HG03064 (cell line): Measurements from ENCODE around the gene NADK2.

ENCODE experiments used
- ATAC-seq: cut with Tn5 transposase; IDR thresholded peaks from one replicate; pipeline ENCODE4 v1.9.1; 2021; ENCODE audit warnings: low read depth; ENCODE audit not compliant: unreplicated experiment

NADK2 gene

DNA sequence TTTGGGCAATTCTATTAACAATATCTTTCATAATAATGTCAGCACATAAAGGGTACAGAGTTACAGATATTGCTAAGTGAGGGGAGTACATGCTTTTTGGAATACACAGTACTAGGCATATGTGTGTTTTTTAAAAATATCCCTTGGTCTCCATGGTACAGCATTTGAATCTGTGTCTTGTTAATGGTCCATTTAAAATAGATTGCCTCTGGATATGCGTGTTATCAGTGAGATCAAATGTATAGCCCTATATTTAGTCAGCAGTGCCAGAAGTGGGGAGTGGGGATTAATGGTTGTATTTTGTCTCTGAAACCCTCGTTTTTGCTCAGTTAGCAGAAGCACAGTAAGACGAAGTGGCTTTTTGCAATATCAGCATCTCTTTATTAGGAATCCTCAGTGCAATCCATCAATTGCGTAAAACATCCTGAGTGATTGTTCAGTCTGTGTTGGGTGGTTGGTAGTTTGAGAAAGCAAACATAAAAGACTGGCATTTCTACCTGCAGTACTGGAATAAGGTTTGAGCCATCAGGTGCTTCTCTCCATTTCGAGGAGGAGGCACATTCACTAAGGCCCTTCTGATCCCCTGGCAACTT is 70.8 kb downstream of the NADK2 start:
- ATAC-seq = no peak

DNA sequence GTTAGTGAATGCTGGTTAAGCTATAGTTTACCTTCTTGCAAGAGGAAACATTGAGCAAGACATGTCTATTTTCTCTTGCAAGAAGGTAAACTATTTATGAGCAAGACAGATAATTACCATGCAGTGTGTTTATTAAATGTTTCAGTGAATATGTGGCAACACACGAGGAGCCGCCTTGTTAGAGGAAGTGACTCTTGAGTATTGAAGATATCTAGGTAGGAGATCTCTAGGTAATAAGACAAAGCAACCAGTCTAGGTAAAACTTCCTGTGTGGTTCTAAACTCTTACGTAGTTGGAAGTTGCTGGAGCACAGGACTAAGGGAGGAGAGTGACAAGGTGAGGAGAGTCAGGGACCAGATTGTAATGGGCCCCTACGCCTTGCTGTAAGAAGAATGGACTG is 73.0 kb downstream of the NADK2 start:
- no peak for ATAC-seq

DNA sequence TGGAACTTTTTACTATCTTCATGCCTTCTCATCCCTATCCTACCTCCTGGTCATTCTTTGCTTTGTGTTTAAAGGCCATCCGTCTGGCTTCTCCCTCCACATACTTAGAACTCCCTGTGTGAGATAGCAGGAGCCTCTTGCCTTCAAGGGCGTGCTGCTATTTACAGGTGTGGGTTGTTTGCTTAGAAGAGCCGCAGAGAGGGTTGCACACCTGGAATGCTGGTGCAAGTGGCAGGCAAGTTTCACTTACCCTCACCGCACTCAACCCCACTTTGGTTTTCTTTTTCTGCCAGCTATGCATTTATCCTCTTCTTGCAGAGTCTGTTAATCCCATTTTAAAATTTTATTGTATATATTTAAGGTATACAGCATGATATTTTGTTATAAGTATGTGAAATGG is 77.3 kb downstream of the NADK2 start:
- no peak for ATAC-seq

DNA sequence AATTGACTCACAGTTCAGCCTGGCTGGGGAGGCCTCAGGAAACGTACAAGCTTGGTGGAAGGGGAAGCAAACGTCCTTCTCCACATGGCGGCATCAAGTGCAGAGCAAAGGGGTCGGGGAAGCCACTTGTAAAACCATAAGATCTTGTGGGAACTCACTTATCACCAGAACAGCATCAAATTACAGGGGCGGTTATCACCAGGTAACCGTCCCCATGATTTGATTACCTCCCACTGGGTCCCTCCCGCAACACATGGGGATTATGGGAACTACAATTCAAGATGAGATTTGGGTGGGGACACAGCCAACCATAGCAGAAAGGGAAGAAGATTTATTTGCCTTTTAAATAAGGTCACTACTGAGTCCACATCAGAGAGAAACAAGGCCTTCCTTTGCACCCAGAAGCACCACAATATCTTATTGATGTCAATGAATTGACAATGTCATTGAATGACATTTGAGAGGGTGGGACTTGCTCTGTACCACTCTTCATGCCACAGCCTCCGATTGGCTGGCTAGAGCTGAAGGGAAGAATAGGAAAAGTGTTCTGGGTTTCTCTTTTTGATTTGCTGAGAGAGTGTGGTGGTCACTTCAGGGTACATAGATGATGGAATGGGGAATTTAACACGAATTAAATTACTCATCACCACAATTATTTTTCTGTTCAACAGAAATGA is 78.8 kb downstream of the NADK2 start:
- no peak for ATAC-seq

DNA sequence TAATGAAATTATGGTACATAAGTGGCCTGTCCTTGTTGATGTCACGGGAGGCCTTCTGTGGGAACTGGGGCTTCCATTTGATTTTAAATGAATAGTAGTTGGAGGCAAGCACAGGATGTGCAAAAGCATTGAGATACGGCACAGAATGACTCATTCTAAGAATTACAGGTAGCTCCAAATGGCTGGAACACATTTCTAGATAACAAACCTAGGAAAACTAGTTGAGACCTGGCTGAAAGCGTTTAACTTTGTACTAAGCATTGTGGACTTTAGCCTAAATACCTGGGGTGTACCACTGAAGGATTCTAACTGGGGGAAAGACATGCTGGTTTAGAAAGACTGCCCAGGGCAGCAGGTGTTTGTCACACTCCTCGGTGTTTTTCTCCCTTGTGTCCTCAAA is 80.4 kb downstream of the NADK2 start:
- no peak for ATAC-seq

DNA sequence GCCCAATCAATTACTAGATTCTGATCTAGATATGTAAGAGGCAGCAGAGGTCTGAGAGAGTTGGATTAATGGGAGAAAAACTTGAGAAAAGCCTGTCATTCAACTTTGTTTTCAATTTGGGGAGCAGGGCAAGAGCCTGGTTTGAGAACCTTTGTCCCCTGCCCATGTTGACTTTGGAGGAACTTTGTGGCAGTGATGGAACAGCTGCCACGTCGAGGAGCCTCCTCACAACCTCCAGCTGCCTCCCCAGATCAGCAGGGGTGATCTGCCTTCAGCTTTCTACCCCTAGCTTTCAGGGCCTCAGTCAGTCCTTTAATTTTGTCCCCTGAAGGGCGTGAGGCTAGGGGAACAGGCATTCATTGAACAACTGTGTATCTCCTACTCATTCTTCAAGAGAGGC is 81.1 kb downstream of the NADK2 start:
- ATAC-seq = no peak

DNA sequence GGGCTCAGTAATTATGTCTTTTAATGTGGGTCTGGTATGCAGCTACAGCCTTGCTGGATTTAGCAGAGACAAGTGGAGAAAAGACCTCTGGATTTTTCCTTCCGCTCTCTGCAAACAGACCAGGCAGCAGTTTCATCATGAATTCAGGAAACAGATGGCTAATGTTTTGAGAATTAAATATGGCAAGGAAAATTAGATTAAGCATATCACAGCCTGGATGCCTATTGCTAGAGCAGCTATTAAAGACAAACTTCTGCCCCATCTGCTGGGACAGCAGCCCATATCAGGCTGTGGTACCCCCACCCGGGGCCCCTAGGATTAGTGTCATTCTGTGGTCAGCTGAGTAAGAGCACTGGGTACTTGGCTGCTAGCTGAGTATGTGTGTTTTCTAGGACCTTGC is 83.6 kb downstream of the NADK2 start:
- ATAC-seq = no peak

DNA sequence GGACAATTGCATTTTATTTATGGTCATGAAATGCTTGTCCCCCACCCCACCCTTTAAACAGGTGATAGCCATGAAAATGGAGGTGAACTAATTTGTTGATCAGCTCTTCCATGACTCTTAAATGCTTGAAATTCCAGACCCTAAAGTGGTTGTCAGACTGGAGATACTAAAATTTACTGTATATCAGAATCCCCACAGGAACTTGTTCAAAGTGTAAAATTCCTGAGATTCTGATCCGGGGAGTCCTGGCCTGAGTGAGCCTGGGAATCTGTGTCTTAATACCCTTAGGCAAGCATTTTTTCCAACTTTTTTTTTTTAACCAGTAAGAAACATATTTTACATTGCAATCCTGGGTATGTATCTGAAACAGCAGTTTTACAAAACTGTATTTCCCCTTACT is 85.1 kb downstream of the NADK2 start:
- no peak for ATAC-seq

DNA sequence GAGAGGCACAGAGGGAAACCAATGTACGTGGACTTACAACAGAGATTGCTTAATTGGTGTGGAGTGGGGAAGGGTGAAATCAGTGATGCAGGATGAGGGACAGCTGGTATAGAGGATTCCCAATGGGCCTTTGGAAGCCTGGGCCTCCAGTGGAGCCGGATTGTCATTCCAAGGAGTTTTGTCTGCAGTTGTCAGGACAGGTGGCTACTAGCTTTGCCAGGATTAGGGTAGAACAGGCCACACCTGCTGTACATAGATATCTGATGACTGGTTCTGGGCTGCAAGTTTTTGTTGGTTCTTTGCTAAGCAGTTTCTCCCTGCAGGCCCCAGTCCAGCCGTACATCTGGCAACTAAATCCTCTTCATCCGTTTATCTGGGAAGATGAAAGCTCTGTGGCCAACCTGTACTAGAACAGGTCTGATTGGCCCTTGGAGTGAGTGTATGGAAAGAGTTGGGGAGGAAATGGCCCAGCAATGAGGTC is 85.6 kb downstream of the NADK2 start:
- no peak for ATAC-seq

DNA sequence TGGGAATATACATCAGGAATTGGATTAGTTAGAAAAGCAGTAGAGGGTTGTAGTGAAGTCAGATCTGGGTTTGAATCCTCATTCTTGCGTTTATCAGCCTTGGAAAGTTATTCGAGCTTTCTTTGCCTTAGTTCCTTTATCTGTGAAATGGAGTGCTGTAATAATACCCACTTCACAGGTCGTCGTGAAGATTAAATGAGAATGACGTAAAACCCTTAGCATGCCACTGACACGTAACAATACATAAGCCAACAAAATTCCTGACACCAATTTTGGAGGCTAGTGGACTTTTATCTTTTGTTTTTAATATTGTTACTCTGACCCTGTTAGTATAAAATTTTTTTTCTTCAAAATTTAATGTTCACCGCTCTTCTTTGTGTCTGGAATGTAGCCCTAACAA is 86.4 kb downstream of the NADK2 start:
- no peak for ATAC-seq

DNA sequence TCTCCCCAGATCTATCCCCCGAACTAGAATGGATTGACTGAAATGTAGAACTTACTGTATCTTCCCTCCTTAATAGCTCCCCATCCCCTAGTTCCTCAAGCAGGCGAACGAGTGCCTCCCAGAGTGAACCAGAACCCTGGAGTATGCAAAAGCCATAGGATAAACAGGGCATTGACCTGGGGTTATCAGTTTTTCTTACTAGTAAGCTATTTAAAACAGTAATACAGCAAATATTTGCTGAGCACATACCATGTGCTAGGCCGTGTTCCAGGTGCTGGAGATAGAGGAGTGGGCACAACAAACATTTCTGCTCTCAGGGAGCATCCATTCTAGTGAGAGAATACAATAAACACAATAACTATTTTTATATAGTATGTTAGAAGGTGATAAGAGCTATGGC is 88.0 kb downstream of the NADK2 start:
- ATAC-seq = no peak

DNA sequence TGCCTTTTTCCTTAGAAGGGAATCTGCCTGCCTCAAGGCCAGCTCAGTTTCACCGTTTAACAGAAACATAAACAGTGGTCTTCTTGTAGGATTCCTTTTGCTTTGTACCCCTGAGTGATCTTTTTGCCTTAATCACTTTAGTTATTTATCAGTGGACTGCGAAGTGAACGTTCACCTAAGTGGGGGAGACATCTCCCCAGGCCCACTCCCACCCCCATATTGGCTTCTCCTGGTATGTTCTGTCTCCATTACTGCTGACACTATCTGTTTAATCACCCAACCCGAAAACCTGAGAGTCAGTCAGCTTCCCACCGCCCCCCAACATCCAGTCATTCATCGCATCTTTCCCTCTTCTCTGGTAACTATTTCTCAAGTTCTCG is 88.4 kb downstream of the NADK2 start:
- ATAC-seq = no peak

DNA sequence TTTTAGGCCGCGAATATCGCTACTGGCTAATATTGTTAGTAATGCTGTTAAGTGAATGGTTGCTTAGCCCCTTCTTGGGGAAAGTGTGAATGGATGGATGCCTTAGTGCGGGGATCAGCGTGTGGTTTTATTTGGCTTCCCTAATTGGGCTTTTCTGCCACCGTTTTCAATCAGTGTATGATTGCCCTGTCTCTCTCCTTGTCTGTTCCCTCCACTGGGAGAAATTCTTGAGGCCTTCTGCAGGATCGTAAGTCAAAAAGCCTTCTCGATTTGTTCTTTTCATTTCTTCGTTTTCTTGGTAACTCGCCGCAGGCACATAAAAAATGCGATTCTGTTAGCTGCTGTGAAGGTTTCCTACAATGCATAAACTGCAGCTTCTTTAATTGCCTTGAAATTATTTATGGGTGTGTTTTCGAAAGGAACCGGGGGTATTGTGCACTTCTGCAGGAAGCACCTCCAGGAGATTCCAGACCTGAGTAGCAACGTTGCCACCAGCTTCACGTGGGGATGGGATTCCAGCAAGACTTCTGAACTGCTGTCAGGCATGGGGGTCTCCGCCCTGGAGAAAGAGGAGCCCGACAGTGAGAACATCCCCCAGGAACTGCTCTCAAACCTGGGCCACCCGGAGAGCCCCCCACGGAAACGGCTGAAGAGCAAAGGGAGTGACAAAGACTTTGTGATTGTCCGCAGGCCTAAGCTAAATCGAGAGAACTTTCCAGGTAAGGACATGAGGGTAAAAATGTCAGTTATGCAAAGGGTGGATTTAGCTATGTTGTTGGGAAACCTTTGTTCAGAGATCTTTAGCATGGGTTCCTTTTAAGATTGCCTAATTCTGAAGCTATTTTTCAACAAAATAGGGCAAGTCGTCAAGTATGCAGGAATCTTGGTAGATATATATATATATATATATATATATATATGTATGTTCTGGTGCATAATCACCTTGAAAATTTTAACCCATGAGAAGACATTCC is 89.1 kb downstream of the NADK2 start:
- ATAC-seq = peak; percentile 0

DNA sequence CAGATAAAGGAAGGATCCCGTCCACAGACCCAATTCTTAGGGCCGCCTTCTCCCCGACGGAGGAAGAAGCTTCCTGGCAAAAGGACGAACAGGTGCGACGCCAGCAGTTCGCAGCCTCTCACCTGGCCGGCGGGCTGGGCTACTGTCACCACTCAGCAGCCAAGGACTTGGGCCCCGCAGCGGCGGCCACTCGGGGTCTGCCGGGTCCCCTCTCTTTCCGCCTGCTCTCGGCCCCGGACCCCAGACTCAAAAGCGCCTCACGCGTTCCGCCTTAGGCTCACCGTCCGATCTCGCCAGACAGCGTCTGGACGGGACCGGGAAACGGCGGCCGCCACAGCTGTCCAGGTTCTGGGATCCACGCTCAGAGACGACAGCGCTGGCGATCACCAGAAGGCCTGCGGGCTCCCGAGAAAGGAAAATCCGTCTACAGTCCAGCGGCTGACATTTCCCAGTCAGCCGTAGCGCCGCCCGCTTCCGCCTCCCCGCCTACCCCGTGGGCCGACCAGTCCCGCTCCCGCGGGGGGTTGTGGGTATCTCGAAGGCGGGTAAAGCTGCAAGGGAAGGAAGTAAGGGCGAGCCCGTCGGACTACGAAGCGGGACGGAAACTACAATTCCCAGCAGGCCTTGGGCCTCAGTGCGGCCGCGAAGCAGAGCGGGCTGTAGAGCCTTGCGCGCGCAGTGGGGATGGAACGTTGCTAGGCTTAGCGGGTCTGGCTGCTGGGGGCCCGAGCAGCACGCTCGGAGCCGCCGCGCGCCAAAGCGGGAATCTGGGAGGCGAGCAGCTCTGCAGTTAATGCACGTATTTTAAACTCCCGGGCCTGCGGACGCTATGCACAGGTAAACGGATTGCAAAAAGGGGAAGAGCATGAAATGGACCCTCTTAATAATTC is 90.0 kb downstream of the NADK2 start, which contains the start of the genes LMBRD2 and SKP2:
TSS of gene LMBRD2 (minus strand) at position 454 of the 890 bp plus-strand sequence. CDS start 8,538 bp downstream, outside the sequence.
TSS of gene SKP2 (plus strand) at position 678 of the 890 bp plus-strand sequence. CDS start at position 830, 152 bp downstream.
- ATAC-seq = peak; percentile 99

DNA sequence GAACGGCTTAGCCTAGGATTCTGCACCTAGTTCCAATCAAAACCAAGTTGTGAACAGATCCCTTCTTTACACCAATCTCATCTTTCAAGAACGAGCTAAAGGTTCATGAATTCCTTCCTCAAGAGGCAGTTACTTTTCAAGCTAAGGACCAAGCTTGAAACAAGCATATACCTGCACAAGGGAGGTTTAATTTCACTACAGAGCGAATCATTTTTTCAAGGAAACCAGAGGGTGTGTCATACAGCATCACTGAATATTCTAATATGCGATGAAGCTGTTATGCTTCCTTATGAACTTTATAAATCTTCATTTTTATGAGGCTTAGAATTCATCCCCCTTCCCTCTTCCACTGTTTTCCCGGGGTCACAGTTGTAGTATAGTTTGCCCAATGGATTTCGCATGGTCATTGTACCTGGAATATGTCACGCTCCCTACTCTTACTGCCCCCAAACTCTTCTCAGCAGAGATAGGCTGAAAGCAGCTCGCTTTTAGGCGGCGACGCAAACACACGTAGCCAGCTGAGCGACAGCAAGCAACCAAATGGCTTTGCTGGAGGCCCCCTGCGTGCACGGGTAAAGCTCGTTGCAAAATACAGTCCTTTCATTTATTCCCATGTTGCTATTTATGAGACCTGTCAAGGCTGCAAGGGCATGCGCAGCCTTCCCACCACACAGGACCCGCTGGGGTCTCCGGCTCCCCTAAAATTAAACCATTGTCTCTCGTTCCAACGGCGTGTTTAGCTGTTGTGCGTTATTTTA is 90.9 kb downstream of the NADK2 start:
- peak; percentile 18 for ATAC-seq

DNA sequence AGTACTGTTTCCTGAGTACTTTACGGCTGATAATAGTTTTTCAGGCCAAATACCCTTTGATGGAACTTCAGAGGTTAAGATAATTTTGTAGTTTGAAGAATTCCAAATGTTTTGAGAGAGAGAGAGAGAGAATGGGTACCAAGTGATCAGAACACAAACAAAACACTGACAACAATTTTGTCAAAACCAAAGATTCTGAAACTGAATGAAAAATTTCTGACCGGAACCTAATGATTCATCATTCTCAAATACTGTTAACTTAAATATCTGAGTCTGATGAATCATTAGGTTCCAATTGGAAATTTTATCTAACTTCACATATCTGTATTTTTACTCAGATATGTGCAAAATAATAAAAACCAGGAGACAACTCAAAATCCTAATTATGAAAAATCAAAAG is 94.0 kb downstream of the NADK2 start:
- ATAC-seq = no peak

DNA sequence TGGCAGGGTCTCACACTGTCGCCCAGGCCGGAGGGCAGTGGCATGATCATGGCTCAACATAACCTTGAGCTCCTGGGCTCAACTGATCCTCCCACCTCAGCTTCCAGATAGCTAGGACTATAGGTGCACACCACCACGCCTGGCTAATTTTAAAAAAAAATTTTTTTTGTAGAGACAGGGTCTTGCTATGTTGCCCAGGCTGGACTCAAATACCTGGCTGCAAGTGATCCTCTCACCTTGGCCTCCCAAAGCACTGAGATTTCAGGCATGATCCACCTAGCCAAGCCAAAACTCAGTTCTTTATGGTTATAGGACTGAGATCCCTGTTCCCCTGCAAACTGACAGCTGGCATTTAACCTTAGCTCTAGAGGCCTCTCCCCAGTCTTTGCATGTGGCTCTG is 95.3 kb downstream of the NADK2 start:
- ATAC-seq = no peak

DNA sequence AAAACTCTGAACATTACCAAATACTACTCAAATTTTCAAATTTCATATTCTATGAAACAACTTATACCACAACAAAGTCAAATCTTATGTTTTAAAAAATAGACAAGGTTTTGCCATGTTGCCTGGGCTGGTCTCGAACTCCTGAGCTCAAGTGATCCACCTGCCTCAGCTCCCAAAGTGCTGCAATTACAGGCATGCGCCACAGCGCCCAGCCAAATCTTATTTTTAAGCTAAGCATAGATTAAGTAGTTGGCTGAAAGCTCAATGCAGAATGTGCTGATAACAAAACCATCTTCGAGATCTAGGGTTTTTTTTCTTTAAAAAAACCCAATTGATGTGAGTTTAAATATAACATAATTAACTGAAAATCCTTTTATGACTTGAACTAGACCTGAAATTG is 96.4 kb downstream of the NADK2 start:
- no peak for ATAC-seq
